Measurements from ENCODE around the gene TSEN54. TPM values are rescaled to one million over a fixed set of nuclear protein-coding genes. Genes with fewer than 3 reads are reported as not detected.

The TSEN54 gene
- polyA plus RNA-seq, 1 donor (not counting 4 experiments of a cell fraction or from before 2014, with no cell fraction given), result 24.1 TPM

- Histone ChIP-seq H4K20me1 (ENCODE audit: control insufficient read depth, extremely low read depth, insufficient read depth, low read length) (no peaks in the 10 kb centered on the region), H3K4me1 (ENCODE audit: control insufficient read depth, extremely low read depth, insufficient read depth, low read length) (no peaks in the 10 kb centered on the region), H3K4me2 (ENCODE audit: control insufficient read depth, extremely low read depth, insufficient read depth, low read depth, low read length) (no peak overlapping the region), H3K9me3 (ENCODE audit: control insufficient read depth, low read depth, low read length) (no peaks in the 10 kb centered on the region), H3K9me1 (ENCODE audit: control insufficient read depth, extremely low read depth, insufficient read depth, low read length) (no peaks in the 10 kb centered on the region), H2AFZ (ENCODE audit: control insufficient read depth, low read length) (no peak overlapping the region), H3K36me3 (ENCODE audit: control insufficient read depth in 2 of 2, extremely low read depth in 1 of 2, insufficient read depth in 2 of 2, low read length in 2 of 2) (peaks cover 9 to 14% of the 10 kb centered on the region in 2 experiments), H3K9ac (ENCODE audit: control insufficient read depth, extremely low read depth, insufficient read depth, low read length) (no peak overlapping the region), H3K4me3 (ENCODE audit: control insufficient read depth in 2 of 3, extremely low read depth in 1 of 3, insufficient read depth in 2 of 3, low read depth in 1 of 3, low read length in 3 of 3) (no peak overlapping the region), H3K27ac (ENCODE audit: control insufficient read depth, insufficient read depth, low read length) (no peak overlapping the region), H3K27me3 (ENCODE audit: control insufficient read depth, extremely low read depth, insufficient read depth, low read length) (no peaks in the 10 kb centered on the region), H3K79me2 (ENCODE audit: control insufficient read depth, insufficient read depth, low read length) (no peaks in the 10 kb centered on the region)
- DNase-seq (ENCODE audit: low read depth, low spot score) (no peak), FAIRE-seq (no peak)
- dilution Hi-C loops (cut with MboI; ENCODE audit: extremely low pct_ligation_motif_present, low sequenced_read_pairs), result no loop called here
- TF ChIP-seq EZH2 (IDR thresholded peaks at IDR 0.05; ENCODE audit: low read length), result no peak
- TF ChIP-seq CTCF (optimal IDR thresholded peaks at IDR 0.05 in 1 of 3, IDR thresholded peaks at IDR 0.05 in 1 of 3, conservative IDR thresholded peaks at IDR 0.05 in 1 of 3; ENCODE audit: extremely low read depth in 1 of 3, insufficient read depth in 2 of 3, low read length in 3 of 3), result no peak
Observed at GRCh38 chr17:75500419-75501216, 15.7 kb upstream of the TSEN54 start.

- Histone ChIP-seq H3K9ac (ENCODE audit: control insufficient read depth, extremely low read depth, insufficient read depth, low read length) (no peak overlapping the region), H3K27ac (ENCODE audit: control insufficient read depth, insufficient read depth, low read length) (no peak overlapping the region), H4K20me1 (ENCODE audit: control insufficient read depth, extremely low read depth, insufficient read depth, low read length) (no peaks in the 10 kb centered on the region), H3K27me3 (ENCODE audit: control insufficient read depth, extremely low read depth, insufficient read depth, low read length) (no peaks in the 10 kb centered on the region), H3K36me3 (ENCODE audit: control insufficient read depth in 2 of 2, extremely low read depth in 1 of 2, insufficient read depth in 2 of 2, low read length in 2 of 2) (peaks cover 14 to 19% of the 10 kb centered on the region in 2 experiments), H3K4me3 (ENCODE audit: control insufficient read depth in 2 of 3, extremely low read depth in 1 of 3, insufficient read depth in 2 of 3, low read depth in 1 of 3, low read length in 3 of 3) (no peak overlapping the region), H3K9me1 (ENCODE audit: control insufficient read depth, extremely low read depth, insufficient read depth, low read length) (no peaks in the 10 kb centered on the region), H2AFZ (ENCODE audit: control insufficient read depth, low read length) (no peak overlapping the region), H3K4me1 (ENCODE audit: control insufficient read depth, extremely low read depth, insufficient read depth, low read length) (no peaks in the 10 kb centered on the region), H3K4me2 (ENCODE audit: control insufficient read depth, extremely low read depth, insufficient read depth, low read depth, low read length) (no peak overlapping the region), H3K9me3 (ENCODE audit: control insufficient read depth, low read depth, low read length) (no peaks in the 10 kb centered on the region), H3K79me2 (ENCODE audit: control insufficient read depth, insufficient read depth, low read length) (no peaks in the 10 kb centered on the region)
- TF ChIP-seq CTCF (optimal IDR thresholded peaks at IDR 0.05 in 1 of 3, IDR thresholded peaks at IDR 0.05 in 1 of 3, conservative IDR thresholded peaks at IDR 0.05 in 1 of 3; ENCODE audit: extremely low read depth in 1 of 3, insufficient read depth in 2 of 3, low read length in 3 of 3) (no peak), EZH2 (IDR thresholded peaks at IDR 0.05; ENCODE audit: low read length) (no peak)
- DNase-seq (ENCODE audit: low read depth, low spot score), result no peak
- dilution Hi-C loops (cut with MboI; ENCODE audit: extremely low pct_ligation_motif_present, low sequenced_read_pairs), result no loop called here
- FAIRE-seq, result no peak
Observed at GRCh38 chr17:75501378-75502071, 14.8 kb upstream of the TSEN54 start.

Data from keratinocyte (primary cell).